BLaER1 treated with 17β-estradiol and CSF1 and Interleukin-3, amounts not matched to agents 10 nM and 100 nM (cell line): ENCODE measurements around the gene ATF6.

Experiments used
- H3K27ac ChIP-seq, 11 experiments: shearing (Covaris generic); formaldehyde crosslinking; 2 replicates each; pipeline ENCODE4 v1.8.1; 2022
- H3K27me3 ChIP-seq, 11 experiments: shearing (Covaris generic); formaldehyde crosslinking; 2 replicates each; pipeline ENCODE4 v1.8.1; 2022
- H3K36me3 ChIP-seq, 11 experiments: shearing (Covaris generic); formaldehyde crosslinking; 2 replicates each; pipeline ENCODE4 v1.8.1; 2022
- H3K4me1 ChIP-seq, 10 experiments: shearing (Covaris generic); formaldehyde crosslinking; 2 replicates each; pipeline ENCODE4 v1.8.1; 2022
- H3K4me2 ChIP-seq, 11 experiments: shearing (Covaris generic); formaldehyde crosslinking; 2 replicates each; pipeline ENCODE4 v1.8.1; 2022
- H3K4me3 ChIP-seq, 10 experiments: shearing (Covaris generic); formaldehyde crosslinking; 2 replicates each; pipeline ENCODE4 v1.8.1; 2022
- H3K9ac ChIP-seq, 11 experiments: shearing (Covaris generic); formaldehyde crosslinking; 2 replicates each; pipeline ENCODE4 v1.8.1; 2022
- H3K9me3 ChIP-seq, 11 experiments: shearing (Covaris generic); formaldehyde crosslinking; replicated peaks in 1 of 11; 2 replicates each; pipeline ENCODE4 v1.8.1; 2022
- H4K20me1 ChIP-seq, 11 experiments: shearing (Covaris generic); formaldehyde crosslinking; 2 replicates each; pipeline ENCODE4 v1.8.1; 2022
- Cebpa-rat ChIP-seq, 11 experiments: shearing (Covaris generic); IDR thresholded peaks; 2 replicates each; pipeline ENCODE4 v1.8.1; 2022

The ATF6 gene

GRCh38 chr1:161981735-161982506 lies 215.8 kb downstream of the ATF6 start:
- peaks cover 0 to 50% (median 0%) of the 10 kb centered on the region in 11 experiments; a peak in 4 of 22 replicates for H3K36me3 ChIP-seq
- 0 out of 22 replicates have a peak, but pooled peaks cover 0 to 3% (median 0%) of the 10 kb centered on the region in 11 experiments for H4K20me1 ChIP-seq
- no peak overlapping the region for H3K4me3 ChIP-seq
- no peak overlapping the region for H3K9ac ChIP-seq
- peak overlapping the region in 1 of 11 experiments; percentile 8; a peak in 2 of 22 replicates for H3K4me2 ChIP-seq
- peaks cover 0 to 10% (median 0%) of the 10 kb centered on the region in 11 experiments; a peak in 3 of 22 replicates for H3K27me3 ChIP-seq
- no peak overlapping the region for H3K27ac ChIP-seq
- peaks cover 14 to 35% (median 20%) of the 10 kb centered on the region in 10 experiments for H3K4me1 ChIP-seq
- peaks cover 0 to 9% (median under 1%) of the 10 kb centered on the region in 11 experiments; a peak in 11 of 22 replicates for H3K9me3 ChIP-seq
- TF ChIP-seq Cebpa-rat (IDR thresholded peaks at IDR 0.05), result no peak

- Histone ChIP-seq H4K20me1 (0 out of 22 replicates have a peak, but pooled peaks cover 0 to 3% (median 0%) of the 10 kb centered on the region in 11 experiments), H3K27ac (no peak overlapping the region), H3K36me3 (peaks cover 0 to 56% (median 0%) of the 10 kb centered on the region in 11 experiments; a peak in 4 of 22 replicates), H3K9ac (no peak overlapping the region), H3K4me1 (peaks cover 10 to 30% (median 16%) of the 10 kb centered on the region in 10 experiments), H3K4me3 (no peak overlapping the region), H3K4me2 (peak overlapping the region in 1 of 11 experiments; percentile 8; a peak in 1 of 22 replicates), H3K9me3 (peaks cover 5 to 15% (median 7%) of the 10 kb centered on the region in 11 experiments; a peak in 17 of 22 replicates), H3K27me3 (peaks cover 0 to 10% (median 0%) of the 10 kb centered on the region in 11 experiments; a peak in 3 of 22 replicates)
- TF ChIP-seq Cebpa-rat (IDR thresholded peaks at IDR 0.05), result no peak
Observed at GRCh38 chr1:161982507-161982895, 216.4 kb downstream of the ATF6 start.

- Histone ChIP-seq H3K27me3 (peaks cover 0 to 10% (median 0%) of the 10 kb centered on the region in 11 experiments; a peak in 3 of 22 replicates), H3K4me3 (no peak overlapping the region), H4K20me1 (0 out of 22 replicates have a peak, but pooled peaks cover 0 to 3% (median 0%) of the 10 kb centered on the region in 11 experiments), H3K4me2 (peak overlapping the region in 1 of 11 experiments; percentile 8; a peak in 1 of 22 replicates), H3K9me3 (peaks cover 9 to 19% (median 10%) of the 10 kb centered on the region in 11 experiments; a peak in 17 of 22 replicates), H3K27ac (no peak overlapping the region), H3K36me3 (peaks cover 0 to 60% (median 0%) of the 10 kb centered on the region in 11 experiments; a peak in 4 of 22 replicates), H3K9ac (no peak overlapping the region), H3K4me1 (peaks cover 6 to 28% (median 12%) of the 10 kb centered on the region in 10 experiments)
- TF ChIP-seq Cebpa-rat (IDR thresholded peaks at IDR 0.05), result no peak
Observed at GRCh38 chr1:161982917-161983316, 216.8 kb downstream of the ATF6 start.

- H3K9ac ChIP-seq, result no peak overlapping the region
- peaks cover 0 to 10% (median 0%) of the 10 kb centered on the region in 11 experiments; a peak in 3 of 22 replicates for H3K27me3 ChIP-seq
- H3K27ac ChIP-seq, result no peak overlapping the region
- peaks cover 0 to 26% (median 7%) of the 10 kb centered on the region in 10 experiments; a peak in 13 of 20 replicates for H3K4me1 ChIP-seq
- H3K36me3 ChIP-seq, result peaks cover 0 to 63% (median 0%) of the 10 kb centered on the region in 11 experiments; a peak in 4 of 22 replicates
- peaks cover 9 to 22% (median 12%) of the 10 kb centered on the region in 11 experiments; a peak in 17 of 22 replicates for H3K9me3 ChIP-seq
- H3K4me2 ChIP-seq, result no peak overlapping the region
- 0 out of 22 replicates have a peak, but pooled peaks cover 0 to 3% (median 0%) of the 10 kb centered on the region in 11 experiments for H4K20me1 ChIP-seq
- TF ChIP-seq Cebpa-rat (IDR thresholded peaks at IDR 0.05), result no peak
- no peak overlapping the region for H3K4me3 ChIP-seq
Observed at GRCh38 chr1:161983725-161984124, 217.6 kb downstream of the ATF6 start.

GRCh38 chr1:161985301-161985822 lies 219.2 kb downstream of the ATF6 start:
- H3K27me3 ChIP-seq, result peaks cover 0 to 10% (median 0%) of the 10 kb centered on the region in 11 experiments; a peak in 3 of 22 replicates
- H3K27ac ChIP-seq, result no peak overlapping the region
- H3K9me3 ChIP-seq, result peaks cover 9 to 22% (median 12%) of the 10 kb centered on the region in 11 experiments; a peak in 17 of 22 replicates
- no peak overlapping the region for H3K9ac ChIP-seq
- no peak for TF ChIP-seq Cebpa-rat (IDR thresholded peaks at IDR 0.05)
- H3K4me2 ChIP-seq, result no peak overlapping the region
- peaks cover 0 to 67% (median 0%) of the 10 kb centered on the region in 11 experiments; a peak in 4 of 22 replicates for H3K36me3 ChIP-seq
- H4K20me1 ChIP-seq, result 0 out of 22 replicates have a peak, but pooled peaks cover 0 to 3% (median 0%) of the 10 kb centered on the region in 11 experiments
- no peak overlapping the region for H3K4me3 ChIP-seq
- H3K4me1 ChIP-seq, result peaks cover 0 to 36% (median 7%) of the 10 kb centered on the region in 10 experiments; a peak in 13 of 20 replicates

- Histone ChIP-seq H4K20me1 (0 out of 22 replicates have a peak, but pooled peaks cover 0 to 3% (median 0%) of the 10 kb centered on the region in 11 experiments), H3K4me2 (no peak overlapping the region), H3K4me1 (peaks cover 0 to 40% (median 2%) of the 10 kb centered on the region in 10 experiments; a peak in 13 of 20 replicates), H3K27me3 (peaks cover 0 to 10% (median 0%) of the 10 kb centered on the region in 11 experiments; a peak in 3 of 22 replicates), H3K27ac (no peak overlapping the region), H3K9me3 (peaks cover 12 to 25% (median 16%) of the 10 kb centered on the region in 11 experiments), H3K9ac (no peak overlapping the region), H3K4me3 (no peak overlapping the region), H3K36me3 (peaks cover 0 to 76% (median 0%) of the 10 kb centered on the region in 11 experiments; a peak in 4 of 22 replicates)
- TF ChIP-seq Cebpa-rat (IDR thresholded peaks at IDR 0.05), result no peak
Observed at GRCh38 chr1:161986328-161986727, 220.2 kb downstream of the ATF6 start.

GRCh38 chr1:161987303-161987702 lies 221.2 kb downstream of the ATF6 start:
- Histone ChIP-seq H3K36me3 (peaks cover 0 to 82% (median 0%) of the 10 kb centered on the region in 11 experiments; a peak in 4 of 22 replicates), H3K9me3 (peaks cover 22 to 34% (median 26%) of the 10 kb centered on the region in 11 experiments), H3K4me2 (no peak overlapping the region), H3K9ac (no peak overlapping the region), H3K27ac (no peak overlapping the region), H3K4me3 (no peak overlapping the region), H3K27me3 (peaks cover 0 to 4% (median 0%) of the 10 kb centered on the region in 11 experiments; a peak in 2 of 22 replicates), H4K20me1 (0 out of 22 replicates have a peak, but pooled peaks cover 0 to 3% (median 0%) of the 10 kb centered on the region in 11 experiments), H3K4me1 (peaks cover 0 to 37% (median 1%) of the 10 kb centered on the region in 10 experiments; a peak in 8 of 20 replicates)
- no peak for TF ChIP-seq Cebpa-rat (IDR thresholded peaks at IDR 0.05)

GRCh38 chr1:161987872-161988271 lies 221.8 kb downstream of the ATF6 start:
- Histone ChIP-seq H4K20me1 (0 out of 22 replicates have a peak, but pooled peaks cover 0 to 3% (median 0%) of the 10 kb centered on the region in 11 experiments), H3K27me3 (no peaks in the 10 kb centered on the region), H3K4me2 (peak overlapping the region in 3 of 11 experiments; percentile 17 to 73 (median 39); a peak in 3 of 22 replicates)

More at GRCh38 chr1:161987872-161988271, 221.8 kb downstream of the ATF6 start:
- Histone ChIP-seq H3K9ac (no peak overlapping the region), H3K4me3 (no peak overlapping the region), H3K27ac (no peak overlapping the region), H3K9me3 (peaks cover 27 to 39% (median 30%) of the 10 kb centered on the region in 11 experiments), H3K36me3 (peaks cover 0 to 82% (median 0%) of the 10 kb centered on the region in 11 experiments; a peak in 4 of 22 replicates), H3K4me1 (peaks cover 0 to 32% (median 0%) of the 10 kb centered on the region in 10 experiments; a peak in 8 of 20 replicates)
- TF ChIP-seq Cebpa-rat (IDR thresholded peaks at IDR 0.05), result no peak
